Stimulated activated CD4-positive, alpha-beta T cell treated with anti-CD3 and anti-CD28 coated beads, TNF-alpha, amount 100 ng/mL, for 24 hours (primary cell): ENCODE data around the gene HECTD1.
"Not testable (repeated sequence)": the region's sequence is repeated elsewhere in the genome, so short reads cannot be mapped to it uniquely, and the experiment has no call there.

Source experiments
- DNase-seq, 3 experiments: peaks; one replicate each; pipeline ENCODE4 v3.0.0-alpha.2; 2020; ENCODE audit warnings: low read depth in 3 of 3

HECTD1 gene

DNA sequence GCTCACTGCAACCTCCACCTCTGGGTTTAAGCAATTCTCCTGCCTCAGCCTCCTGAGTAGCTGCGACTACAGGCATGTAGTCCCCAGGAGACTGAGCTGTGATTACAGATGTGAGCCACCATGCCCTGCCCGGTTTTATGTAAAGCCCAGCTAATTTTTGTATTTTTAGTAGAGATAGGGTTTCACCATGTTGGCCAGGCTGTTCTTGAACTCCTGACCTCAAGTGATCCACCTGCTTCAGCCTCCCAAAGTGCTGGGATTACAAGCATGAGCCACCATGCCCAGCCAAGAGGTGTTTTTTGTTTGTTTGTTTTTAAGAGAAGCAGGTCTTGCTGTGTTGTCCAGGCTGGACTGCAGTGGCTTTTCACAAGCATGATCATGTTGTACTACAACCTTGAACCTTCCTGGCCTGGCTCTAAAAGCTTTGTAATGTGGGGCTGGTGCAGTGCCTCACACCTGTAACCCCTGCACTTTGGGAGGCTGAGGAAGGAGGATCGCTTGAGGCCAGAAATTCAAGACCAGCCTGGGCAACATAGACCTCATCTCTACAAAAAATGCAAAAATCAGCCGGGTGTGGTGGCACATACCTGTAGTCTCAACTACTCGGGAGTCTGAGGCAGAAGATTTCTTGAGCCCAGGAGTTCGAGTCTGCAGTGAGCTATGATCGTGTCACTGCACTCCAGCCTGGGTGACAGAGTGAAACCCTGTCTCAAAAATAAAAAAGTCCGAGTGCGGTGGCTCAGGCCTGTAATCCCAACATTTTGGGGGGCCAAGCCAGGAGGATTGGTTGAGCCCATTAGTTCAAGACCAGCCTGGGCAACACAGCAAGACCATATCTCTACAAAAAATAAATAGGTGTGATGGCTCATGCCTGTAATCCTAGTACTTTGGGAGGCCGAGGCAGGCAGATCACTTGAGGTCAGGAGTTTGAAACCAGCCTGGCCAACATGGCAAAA lies 113.4 kb downstream of the HECTD1 start:
- not testable (repeated sequence) for DNase-seq

DNA sequence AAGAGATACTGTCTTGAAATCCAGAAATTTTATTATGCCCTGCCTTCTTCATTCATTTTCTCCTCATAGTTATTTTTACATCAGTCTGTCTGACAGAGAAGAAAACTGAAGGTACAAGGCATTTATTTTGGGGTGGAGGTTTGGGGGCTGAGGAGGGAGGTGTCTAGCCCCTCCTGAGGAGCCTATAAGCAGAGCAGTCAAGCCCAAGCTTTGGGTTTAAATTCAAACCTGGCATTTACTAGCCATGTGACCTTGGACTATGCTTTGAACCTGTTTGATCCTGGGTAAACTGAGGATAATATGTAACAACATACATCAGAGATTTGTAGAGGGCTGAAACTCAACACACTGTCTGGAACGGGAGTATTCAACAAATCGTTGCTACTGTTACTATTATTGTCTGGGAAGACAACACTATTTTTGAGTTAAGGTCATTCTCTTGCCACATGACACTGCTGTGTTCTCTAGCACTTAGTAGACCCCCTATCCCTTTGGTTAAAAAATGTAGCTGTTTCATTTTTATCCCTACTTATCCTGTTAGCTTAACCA lies 115.4 kb downstream of the HECTD1 start:
- DNase-seq, result no peak

DNA sequence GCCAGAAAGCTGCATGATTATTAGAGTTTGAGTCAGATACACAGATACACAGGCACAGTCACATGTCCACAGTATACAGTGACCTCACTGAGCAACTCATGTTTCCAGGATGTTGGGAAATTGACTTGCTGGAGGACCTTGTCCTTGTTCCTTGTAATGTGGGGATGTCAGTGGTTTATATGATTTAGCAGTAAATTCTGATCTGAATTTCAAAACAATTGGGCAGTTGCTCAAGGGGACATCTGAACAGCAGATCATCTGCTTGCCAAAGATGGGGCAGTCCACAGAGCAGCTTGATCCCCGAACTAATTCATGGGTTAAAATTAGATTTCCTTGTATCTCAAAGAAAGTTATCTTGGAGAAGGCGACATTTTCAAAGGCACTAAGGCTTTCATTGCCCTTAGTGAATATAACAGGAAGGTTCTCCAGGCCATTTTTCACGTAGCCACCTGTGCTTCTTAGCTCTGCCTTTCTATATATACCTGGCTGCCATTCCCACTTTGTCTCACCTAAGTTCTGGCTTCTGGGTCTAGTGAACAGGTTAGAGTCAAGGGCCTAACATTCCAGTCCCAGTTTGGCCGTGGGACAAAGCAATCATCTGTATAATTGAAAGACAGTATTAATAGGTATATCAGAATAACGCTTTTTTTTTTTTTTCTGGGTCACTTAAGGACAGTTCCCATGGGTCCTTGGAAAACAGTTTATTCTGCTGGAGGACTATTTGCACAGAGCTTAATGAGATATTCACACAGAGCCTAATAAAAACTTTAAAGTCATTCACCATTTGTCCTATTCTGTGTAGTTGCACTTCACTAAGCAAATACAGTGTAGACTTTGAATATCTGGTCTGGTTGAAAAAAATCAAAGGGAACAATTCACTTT lies 116.5 kb downstream of the HECTD1 start:
- DNase-seq, result no peak

DNA sequence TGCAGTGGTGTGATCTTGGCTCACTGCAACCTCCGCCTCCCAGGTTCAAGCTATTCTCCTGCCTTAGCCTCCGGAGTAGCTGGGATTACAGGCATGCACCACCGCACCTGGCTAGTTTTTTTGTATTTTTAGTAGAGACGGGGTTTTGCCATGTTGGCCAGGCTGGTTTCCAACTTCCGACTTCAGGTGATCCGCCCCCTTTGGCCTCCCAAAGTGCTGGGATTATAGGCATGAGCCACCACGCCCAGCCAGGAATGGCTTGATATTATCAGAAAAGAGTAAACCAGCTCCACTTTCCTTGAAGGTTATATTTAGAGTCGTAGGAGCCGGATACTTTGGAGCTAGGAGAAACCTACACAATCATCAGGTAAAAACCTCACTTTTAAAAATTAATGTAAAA lies 121.1 kb downstream of the HECTD1 start:
- DNase-seq, result not testable (repeated sequence)

DNA sequence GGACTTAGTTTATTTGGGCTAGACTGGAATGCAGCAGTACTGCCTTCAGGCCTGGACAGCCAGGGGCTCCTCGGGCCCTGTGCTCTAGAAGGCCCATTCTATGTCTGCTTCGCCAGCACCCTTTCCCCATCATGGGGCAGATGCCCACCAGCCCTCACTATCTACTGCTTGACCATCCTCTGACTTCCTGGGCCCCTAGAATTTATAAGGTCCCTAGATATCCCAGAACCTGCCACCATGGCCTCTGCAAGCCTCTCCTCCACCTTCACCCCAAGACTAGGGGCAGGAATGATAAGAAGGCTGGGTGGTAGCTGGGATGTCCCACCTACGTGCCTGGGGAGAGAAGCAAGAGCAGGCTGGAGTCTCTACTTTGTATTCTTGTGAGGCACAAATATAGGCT lies 122.6 kb downstream of the HECTD1 start:
- no peak for DNase-seq

DNA sequence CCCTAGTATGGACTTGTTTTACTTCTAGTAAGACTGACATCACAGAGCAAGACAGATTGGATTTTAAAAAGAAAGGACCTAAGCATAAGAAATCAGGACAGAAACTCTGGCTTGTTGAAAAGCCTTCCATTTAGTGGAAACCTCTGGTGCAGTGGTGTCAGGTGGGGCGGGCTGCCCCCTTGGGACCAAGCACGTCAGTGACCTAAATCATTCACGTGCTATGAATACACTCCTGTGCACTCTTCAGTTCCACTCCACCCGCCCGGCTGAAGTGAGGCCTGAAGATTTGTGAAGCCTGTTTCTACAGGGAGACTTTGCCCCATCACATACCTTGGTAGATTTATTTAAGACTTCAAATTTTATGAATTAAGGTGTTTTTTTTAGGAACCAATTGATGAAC lies 123.2 kb downstream of the HECTD1 start:
- DNase-seq, result no peak

DNA sequence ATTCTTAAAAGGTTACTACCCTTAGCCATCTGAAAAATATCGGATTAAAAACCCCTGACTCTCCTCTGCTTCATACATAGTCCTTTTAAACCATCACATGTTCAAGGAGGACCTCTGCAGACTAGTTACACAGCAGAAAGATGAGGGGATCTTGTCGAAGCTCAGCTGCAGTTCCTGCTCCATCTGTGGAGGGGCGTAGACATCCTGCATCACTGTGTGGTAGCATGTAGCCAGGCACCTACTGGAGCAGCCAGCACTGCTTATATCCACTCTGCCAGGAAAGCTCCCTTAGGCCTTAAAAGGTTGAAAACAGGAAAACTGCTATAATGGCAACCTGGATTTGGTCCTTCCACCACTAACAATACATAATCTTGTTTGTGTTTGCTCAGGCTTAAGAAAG lies 123.8 kb downstream of the HECTD1 start:
- no peak for DNase-seq

DNA sequence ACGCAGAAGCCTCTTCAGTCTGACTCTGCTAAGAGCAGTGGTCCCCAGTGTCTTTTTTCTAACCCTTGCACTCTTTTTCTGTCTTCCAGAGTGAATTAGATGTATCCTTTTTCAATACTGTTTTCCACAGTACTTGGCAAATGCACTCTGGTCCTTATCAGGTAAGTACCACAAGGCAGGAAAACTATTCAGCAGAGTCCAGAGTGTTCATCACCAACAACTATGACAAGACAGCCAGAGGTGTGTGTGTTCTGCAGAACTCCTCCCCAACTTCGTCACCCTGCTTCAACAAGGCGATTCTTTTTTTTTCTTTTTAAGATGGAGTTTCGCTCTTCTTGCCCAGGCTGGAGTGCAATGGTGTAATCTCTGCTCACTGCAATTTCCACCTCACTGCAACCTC lies 127.1 kb downstream of the HECTD1 start:
- no peak for DNase-seq

DNA sequence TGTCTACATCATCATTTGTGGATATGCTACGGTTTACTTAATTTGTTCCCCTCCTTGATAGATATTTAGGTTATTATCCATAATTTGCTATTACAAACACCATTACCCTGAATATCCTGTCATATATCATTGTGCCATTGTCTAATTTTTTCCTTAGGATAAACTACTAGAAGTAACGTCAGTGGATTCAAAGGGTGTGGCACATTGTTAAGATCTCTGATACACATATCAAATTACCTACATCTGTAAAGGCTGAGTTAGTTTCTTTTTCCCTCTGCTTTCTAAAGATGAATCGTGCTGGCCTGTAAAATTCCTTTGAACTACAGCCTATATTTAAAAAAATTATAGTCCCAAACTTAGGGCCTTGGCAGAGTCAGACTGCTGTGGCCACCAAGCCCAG lies 127.5 kb downstream of the HECTD1 start:
- no peak for DNase-seq

DNA sequence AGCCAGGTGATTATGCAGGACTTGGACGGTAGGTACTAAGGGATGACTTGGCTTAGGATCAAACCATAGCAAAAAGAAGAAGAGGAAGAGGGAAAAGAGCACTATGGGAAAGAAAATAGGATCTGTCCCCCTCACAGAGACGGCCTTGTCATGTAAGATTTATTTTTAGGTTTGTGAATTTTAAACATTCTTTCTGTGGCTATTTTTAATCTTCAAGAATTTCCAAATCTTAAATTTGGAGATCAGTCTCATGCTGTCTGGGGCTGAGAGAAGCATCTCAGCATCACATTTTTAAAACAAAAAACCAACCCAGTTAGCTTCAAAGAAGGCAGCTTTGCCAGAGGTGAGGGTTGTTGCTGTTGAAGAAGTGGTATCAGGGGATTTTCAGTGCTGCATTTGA lies 128.8 kb downstream of the HECTD1 start:
- DNase-seq, result no peak

DNA sequence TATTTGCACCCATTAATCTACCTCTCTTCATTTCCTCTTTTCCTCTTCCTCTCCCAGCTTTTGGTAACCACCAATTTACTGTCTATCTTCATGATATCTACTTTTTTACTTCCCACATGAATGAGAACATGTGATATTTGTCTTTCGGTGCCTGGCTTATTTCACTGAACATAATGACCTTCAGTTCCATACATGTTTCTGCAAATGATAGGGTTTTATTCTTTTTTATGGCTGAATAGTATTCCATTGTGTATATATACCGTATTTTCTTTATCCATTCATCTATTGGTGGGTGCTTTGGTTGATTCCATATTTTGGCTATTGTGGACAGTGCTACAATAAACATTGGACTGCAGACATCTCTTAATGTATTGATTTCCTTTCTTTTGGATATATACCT lies 132.4 kb downstream of the HECTD1 start:
- DNase-seq, result no peak

DNA sequence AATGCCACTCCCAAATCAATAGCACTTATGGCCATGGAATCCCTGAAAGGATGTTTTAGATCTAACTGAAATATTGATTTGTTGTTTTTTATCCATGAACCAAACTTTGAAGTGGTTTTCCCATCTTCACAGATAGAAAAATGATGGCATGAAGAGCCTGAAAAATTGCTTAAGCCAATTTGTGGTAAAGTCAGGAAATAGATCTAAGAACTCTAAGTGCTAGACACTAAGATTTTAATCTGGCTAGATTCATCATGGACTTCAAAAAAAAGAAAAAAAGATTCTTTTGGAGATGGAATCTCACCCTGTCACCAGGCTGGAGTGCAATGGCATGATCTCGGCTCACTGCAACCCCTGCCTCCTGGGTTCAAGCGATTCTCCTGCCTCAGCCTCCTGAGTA lies 136.4 kb downstream of the HECTD1 start:
- no peak for DNase-seq

DNA sequence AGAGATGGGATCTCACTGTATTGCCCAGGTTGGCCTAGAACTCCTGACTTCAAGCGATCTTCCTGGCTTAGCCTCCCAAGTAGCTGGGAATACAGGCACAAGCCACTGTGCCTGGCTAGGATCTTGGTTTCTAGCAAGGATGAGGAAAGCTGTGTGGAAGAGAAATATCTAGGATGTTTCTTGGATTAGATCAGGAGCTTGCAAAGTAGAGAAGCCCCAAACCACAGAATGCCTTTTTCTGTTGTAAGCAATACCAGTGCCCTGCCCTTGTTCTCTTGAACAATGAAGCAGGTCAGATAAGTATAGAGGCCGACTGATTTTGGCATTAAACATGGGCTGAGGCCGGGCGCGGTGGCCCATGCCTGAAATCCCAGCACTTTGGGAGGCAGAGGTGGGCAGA lies 137.2 kb downstream of the HECTD1 start:
- DNase-seq, result no peak

DNA sequence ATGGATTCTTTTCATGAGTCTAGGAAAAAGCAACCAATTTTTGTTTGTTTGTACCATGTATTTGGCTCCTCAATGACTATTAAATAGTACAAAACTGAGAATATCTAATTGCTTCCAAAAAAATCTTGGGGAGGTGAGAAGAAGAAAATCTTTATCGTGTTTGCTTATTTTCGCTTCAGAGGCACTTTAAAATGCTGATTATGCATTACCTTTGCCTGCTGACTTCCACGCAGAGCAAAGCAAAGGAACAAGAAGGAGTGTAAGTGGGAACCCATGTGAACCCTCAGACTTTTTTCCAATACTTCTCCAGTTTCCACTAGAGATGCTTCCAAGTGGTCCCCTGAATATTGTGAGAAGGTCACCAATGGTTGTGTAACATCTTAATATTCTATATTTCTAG lies 138.2 kb downstream of the HECTD1 start:
- DNase-seq, result no peak

DNA sequence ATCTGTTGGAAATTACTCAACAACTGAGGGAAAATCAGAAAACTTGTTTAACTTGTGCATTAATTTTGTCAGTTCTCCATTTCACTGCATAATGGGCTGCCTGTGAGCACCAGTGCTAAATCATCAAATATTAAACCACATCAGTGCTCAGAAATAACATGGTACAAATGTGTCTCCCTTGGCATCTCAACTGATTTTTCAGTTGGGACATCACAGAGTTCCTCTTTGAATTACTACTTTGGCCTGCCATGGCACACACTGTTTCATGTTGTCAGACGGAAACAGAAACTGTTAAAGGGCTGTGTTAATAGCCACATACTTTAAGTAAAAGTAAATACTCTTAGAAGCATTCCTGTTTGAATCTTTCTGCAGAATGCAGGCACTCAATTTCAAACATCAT lies 139.4 kb downstream of the HECTD1 start:
- no peak for DNase-seq

DNA sequence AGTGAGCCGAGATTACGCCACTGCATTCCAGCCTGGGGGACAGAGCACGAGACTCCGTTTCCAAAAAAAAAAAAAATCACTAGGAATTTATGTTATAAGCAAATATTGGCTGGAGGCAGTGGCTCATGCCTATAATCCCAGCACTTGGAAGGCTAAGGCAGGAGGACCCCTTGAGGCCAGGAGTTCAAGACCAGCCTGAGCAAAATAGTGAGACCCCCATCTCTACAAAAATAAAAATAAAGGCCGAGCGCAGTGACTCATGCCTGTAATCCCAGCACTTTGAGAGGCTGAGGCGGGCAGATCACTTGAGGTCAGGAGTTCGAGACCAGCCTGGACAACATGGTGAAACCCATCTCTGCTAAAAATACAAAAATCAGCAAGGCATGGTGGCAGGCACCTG lies 144.7 kb downstream of the HECTD1 start:
- DNase-seq, result not testable (repeated sequence)

DNA sequence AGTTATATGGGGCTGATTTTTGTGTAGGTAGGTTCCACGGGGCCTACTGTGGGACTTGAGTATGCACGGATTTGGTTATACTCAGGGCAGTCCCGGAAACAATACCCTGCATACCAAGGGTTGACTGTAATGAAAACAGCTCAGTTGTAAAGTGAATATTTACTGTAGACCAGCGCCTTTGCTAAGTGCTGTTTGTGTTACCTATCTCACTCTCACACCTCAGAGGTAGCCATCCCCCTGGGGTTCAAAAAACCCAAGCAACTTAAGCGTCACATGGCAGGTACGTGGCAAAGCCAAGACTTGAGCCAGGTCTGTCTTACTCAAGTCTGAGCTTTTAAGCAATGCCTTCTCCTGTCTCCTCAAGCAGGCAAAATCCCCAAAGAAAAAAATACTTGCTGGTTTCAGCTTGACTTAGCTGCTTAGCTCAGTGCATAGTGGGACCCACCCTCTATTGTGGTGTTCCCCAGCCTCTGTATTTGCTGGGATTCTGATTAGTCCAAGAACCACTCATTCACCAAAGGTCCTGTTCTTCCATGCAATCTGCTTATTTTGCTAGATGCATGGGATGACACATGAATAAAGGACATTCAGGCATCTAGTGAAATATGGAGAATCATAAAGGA lies 147.2 kb downstream of the HECTD1 start:
- no peak for DNase-seq

DNA sequence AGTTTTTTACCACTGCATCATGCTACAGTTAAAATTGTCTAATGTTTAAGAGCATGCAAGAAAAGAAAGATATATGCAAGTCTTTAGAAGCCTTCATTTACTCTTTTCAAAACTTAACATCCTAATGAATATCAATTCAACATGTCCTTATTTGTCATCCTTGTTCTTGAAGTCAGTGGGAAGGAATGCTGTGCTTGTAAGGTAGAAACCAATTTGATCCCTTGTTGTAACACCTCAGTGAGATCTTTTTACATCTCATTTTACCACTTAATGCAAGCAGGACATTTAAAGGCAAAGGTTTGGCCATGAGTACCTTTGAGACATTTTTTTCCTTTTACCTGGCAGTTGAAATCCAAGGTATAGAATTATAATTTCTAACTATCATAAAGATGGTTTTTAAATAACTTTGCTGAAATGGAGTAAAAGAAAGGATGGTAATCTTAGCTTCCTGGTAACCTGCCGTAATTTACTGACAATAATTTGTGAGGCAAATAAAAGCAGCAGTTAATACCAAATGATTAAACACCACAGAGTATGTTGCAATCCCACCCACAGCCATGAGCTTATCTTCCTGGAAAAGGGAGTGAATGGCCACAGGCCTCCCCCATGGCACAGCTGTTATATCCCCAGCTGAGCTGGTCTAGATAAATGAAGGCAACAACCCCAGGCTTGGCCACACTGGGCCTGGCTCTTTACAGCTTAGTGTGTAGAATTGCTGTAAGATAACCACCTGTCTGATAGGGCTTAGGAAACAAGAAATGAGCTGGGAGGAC lies 148.3 kb downstream of the HECTD1 start:
- no peak for DNase-seq

DNA sequence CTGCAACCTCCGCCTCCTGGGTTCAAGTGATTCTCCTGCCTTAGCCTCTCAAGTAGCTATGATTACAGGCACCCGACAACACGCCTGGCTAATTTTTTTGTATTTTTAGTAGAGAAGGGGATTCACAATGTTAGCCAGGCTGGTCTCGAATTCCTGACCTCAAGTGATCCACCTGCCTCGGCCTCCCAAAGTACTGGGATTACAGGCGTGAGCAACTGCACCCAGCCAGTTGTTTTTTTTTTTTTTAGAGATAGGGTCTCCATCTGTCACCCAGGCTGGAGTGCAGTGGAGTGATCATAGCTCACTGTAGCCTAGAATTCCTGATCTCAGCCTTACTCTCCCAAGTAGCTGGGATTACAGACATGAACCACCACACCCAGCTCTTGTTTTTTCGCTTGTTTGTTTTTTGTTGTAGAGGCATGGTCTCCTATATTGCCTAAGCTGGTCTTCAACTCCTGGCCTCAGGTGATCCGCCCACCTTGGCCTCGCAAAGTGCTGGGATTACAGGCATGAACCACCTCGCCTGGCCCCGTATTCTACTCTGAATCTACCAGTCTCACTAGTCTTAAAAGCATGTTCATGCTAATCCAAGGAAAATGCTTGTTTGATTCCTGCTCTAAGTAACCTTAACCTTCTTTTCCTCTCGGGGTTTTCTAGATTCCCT lies 149.8 kb downstream of the HECTD1 start:
- no peak for DNase-seq

DNA sequence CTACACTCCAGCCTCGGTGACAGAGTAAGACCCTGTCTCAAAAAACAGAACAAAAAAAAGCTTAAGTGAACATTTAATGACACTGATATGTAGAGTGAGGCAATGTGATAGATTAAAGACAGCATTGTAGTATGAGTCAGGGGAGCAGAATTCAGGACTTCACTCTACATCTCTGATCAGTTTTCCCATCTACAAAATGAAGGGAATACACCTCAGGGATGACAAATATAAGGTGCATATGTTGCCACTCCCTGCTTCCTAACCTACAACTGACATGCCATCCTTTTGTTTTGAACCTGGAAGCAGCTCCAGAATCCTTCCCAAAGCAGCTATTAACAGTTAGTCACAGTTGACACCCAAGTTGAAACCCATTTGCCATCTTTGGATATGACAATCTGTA lies 150.6 kb downstream of the HECTD1 start:
- no peak for DNase-seq
